Adrenal gland (tissue), 5 donors: ENCODE data around the gene DOCK11.

Experiments used
- CTCF ChIP-seq, 6 experiments: fragments of 450-650 bp in 4 of 6; fragments of 200-600 bp in 2 of 6; sonication (generic) in 1 of 6; IDR thresholded peaks; 1 replicate in 5 of 6; 2 replicates in 1 of 6; pipeline versions ENCODE4 v1.5.1 to v1.8.0; 2016 to 2021; ENCODE audit warnings: antibody characterized with exemption in 6 of 6, mild to moderate bottlenecking in 2 of 6, moderate library complexity in 1 of 6
- POLR2A ChIP-seq, 2 donors: fragments of 450-650 bp; IDR thresholded peaks; one replicate each; pipeline ENCODE4 v1.6.1; 2017; ENCODE audit warnings: antibody characterized with exemption in 2 of 2, mild to moderate bottlenecking in 2 of 2, moderate library complexity in 1 of 2
- donor health status: DM: no; HTN: no; CAD: no.

- TF ChIP-seq CTCF (IDR thresholded peaks at IDR 0.05) (no peak), POLR2A (IDR thresholded peaks at IDR 0.05) (no peak)
These were observed 12.2 kb downstream of the DOCK11 start for GRCh38 chrX:118507766-118508165.
